HG03108 (cell line): ENCODE measurements around the gene NAA20.

Experiments
- ATAC-seq: cut with Tn5 transposase; IDR thresholded peaks from one replicate; pipeline ENCODE4 v1.9.1; 2021; ENCODE audit warnings: moderate library complexity; ENCODE audit not compliant: unreplicated experiment

The NAA20 gene

GRCh38 chr20:20017001-20017843, at the start of gene NAA20:
Gene NAA20, plus strand, starts transcription at chr20:20017362. Its CDS starts 35 bp downstream, at chr20:20017397.
- ATAC-seq: peak; percentile 97

GRCh38 chr20:19967445-19967844, 49.7 kb upstream of the NAA20 start:
- no peak for ATAC-seq

GRCh38 chr20:19968028-19968427, 49.1 kb upstream of the NAA20 start:
- ATAC-seq: no peak

GRCh38 chr20:19968466-19969073, 48.6 kb upstream of the NAA20 start:
- ATAC-seq: no peak

GRCh38 chr20:19969106-19969505, 48.1 kb upstream of the NAA20 start:
- no peak for ATAC-seq

- ATAC-seq: no peak
Measured at GRCh38 chr20:19969507-19970255, 47.5 kb upstream of the NAA20 start.

GRCh38 chr20:19970256-19970765, 46.9 kb upstream of the NAA20 start:
- no peak for ATAC-seq

GRCh38 chr20:19971116-19971515, 46.0 kb upstream of the NAA20 start:
- ATAC-seq: no peak

- ATAC-seq: no peak
Measured at GRCh38 chr20:19973961-19974629, 43.1 kb upstream of the NAA20 start.

- no peak for ATAC-seq
Measured at GRCh38 chr20:19974630-19975435, 42.3 kb upstream of the NAA20 start.

- ATAC-seq: no peak
Measured at GRCh38 chr20:19975436-19975799, 41.7 kb upstream of the NAA20 start.

GRCh38 chr20:19975901-19976300, 41.3 kb upstream of the NAA20 start:
- no peak for ATAC-seq

- no peak for ATAC-seq
Measured at GRCh38 chr20:19976595-19977372, 40.4 kb upstream of the NAA20 start.

GRCh38 chr20:19977373-19977770, 39.8 kb upstream of the NAA20 start:
- no peak for ATAC-seq

GRCh38 chr20:19978511-19979210, 38.5 kb upstream of the NAA20 start:
- no peak for ATAC-seq

- no peak for ATAC-seq
Measured at GRCh38 chr20:19981031-19981451, 36.1 kb upstream of the NAA20 start.

GRCh38 chr20:19986419-19986818, 30.7 kb upstream of the NAA20 start:
- no peak for ATAC-seq

- ATAC-seq: no peak
Measured at GRCh38 chr20:19987046-19987445, 30.1 kb upstream of the NAA20 start.

GRCh38 chr20:19990850-19991249, 26.3 kb upstream of the NAA20 start:
- no peak for ATAC-seq
